HG03139 (cell line): Measurements from ENCODE around the gene GSTA2.
A peak's percentile ranks its signal among the peaks of the same experiment; 100 is the strongest.
"Not testable (repeated sequence)": the region's sequence is repeated elsewhere in the genome, so short reads cannot be mapped to it uniquely, and the experiment has no call there.

Source experiments
- ATAC-seq: cut with Tn5 transposase; IDR thresholded peaks from one replicate; pipeline ENCODE4 v1.9.1; 2021; ENCODE audit not compliant: unreplicated experiment

GSTA2 gene

GRCh38 chr6:52726193-52726542, 37.1 kb downstream of the GSTA2 start:
- no peak for ATAC-seq

GRCh38 chr6:52725535-52726192, 37.6 kb downstream of the GSTA2 start:
- no peak for ATAC-seq

GRCh38 chr6:52725143-52725534, 38.1 kb downstream of the GSTA2 start:
- no peak for ATAC-seq

DNA sequence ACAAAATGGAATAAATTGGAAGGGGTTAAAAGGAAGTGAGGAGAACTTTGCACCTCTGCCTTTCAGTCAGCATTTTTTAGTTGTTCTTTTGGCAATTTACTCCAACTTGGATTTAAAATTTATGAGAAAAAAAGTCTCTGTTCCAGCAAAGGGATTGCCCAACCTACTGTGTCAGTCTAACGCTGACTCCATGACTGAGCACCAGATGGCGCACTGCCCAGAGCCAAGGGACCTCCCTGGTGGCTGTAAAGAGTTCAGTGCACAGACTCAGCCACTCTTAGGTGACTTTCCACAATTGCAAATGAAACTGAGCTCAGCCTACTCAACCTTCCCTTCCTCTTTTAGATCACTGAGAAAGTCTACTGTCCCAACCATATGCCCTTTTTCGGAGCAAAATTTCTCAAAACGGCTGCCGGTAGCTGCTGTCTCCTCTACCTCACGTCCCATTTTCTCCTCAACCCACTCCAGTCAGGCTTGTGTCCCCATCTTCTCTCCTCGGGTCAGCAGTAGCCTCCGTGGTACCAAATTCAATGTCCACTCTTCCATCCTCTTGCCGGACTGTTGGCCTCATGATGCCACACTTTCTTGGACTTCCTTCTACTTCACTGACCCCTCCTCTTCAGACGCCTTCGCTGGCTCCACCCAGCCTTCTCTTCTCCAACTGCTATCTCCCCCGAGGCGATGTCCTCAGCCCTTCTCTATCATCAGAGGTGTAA, 38.7 kb downstream of the GSTA2 start:
- peak; percentile 96 for ATAC-seq

DNA sequence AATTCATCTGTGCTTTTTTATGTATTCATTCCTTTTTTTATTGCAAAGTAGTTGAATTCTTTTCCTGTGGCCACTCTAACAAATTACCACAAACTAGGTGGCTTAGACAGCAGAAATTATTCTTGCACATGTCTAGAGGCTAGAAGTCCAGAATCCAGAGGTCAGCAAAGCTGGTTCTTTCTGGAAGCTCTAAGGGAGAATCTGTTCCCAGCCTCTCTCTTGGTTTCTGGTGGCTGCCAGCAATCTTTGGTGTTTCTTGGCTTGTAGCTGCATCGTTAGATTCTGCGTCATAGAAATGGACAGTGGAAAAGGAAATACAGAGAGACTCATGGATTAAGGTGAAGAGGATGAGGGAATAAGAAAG, 39.3 kb downstream of the GSTA2 start:
- ATAC-seq, result no peak

GRCh38 chr6:52720321-52720720, 43.0 kb downstream of the GSTA2 start:
- no peak for ATAC-seq

GRCh38 chr6:52718550-52718949, 44.7 kb downstream of the GSTA2 start:
- no peak for ATAC-seq

DNA sequence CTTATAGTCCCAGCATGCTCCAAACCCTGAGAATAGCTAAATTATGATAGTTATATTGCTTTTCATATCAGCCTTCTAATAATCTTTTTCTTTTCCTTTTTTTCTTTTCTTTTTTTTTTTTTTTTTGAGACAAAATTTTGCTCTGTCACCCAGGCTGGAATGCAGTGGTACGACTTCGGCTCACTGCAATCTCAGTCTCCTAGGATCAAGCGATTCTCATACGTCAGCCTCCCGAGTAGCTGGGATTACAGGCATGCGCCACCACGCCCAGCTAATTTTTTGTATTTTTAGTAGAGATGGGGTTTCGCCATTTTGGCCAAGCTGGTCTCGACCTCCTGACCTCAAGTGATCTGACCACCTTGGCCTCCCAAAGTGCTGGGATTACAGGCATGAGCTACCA, 48.5 kb downstream of the GSTA2 start:
- not testable (repeated sequence) for ATAC-seq

GRCh38 chr6:52712136-52712535, 51.1 kb downstream of the GSTA2 start:
- no peak for ATAC-seq

- ATAC-seq, result no peak
Measured at GRCh38 chr6:52707963-52708680, 55.2 kb downstream of the GSTA2 start.

DNA sequence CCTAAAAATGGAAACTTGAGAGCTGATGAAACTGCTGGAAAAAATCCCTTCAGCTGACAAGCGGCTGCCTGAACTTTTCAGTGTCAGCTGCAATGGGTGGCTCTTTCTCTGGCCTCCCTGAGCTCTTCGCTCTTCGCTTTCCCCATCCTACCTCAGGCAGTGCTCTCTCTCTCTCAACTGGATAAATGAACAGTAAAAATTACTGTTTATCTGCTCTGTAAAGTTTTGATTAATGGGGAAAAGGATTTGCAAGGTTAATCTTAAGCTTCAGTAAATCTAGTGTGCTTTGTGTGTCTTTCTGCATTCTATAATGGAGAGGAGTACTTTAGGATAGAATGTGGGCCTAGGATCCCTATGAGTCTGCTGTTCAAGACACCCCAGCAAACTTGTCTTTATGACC, 57.3 kb downstream of the GSTA2 start:
- no peak for ATAC-seq

GRCh38 chr6:52704781-52705502, 58.3 kb downstream of the GSTA2 start:
- not testable (repeated sequence) for ATAC-seq

- ATAC-seq, result no peak
Measured at GRCh38 chr6:52704060-52704459, 59.2 kb downstream of the GSTA2 start.
